Right cardiac atrium (tissue), 5 donors: ENCODE data around the gene MGRN1. TPM values are rescaled to one million over a fixed set of nuclear protein-coding genes. Genes with fewer than 3 reads are reported as not detected.

Source experiments
- ATAC-seq, 2 donors: fragments of 200-7000 bp; cut with Tn5 transposase; one replicate each; pipeline versions ENCODE4 v1.8.0 to v1.9.1; 2020; ENCODE audit warnings: moderate library complexity in 2 of 2, mild to moderate bottlenecking in 1 of 2
- DNase-seq, 3 donors: peaks; one replicate each; pipeline ENCODE4 v3.0.0-alpha.2; 2020
- H3K27ac ChIP-seq: one replicate; pipeline ENCODE4 v1.5.1; 2013; ENCODE audit warnings: mild to moderate bottlenecking, low read length, control low read depth, moderate library complexity
- H3K27me3 ChIP-seq: one replicate; pipeline ENCODE4 v1.6.1; 2013; ENCODE audit not compliant: control insufficient read depth, insufficient read depth
- H3K4me1 ChIP-seq: one replicate; pipeline ENCODE4 v1.6.1; 2013; ENCODE audit warnings: low read length; ENCODE audit not compliant: control insufficient read depth, insufficient read depth
- H3K4me3 ChIP-seq: one replicate; pipeline ENCODE4 v1.5.1; 2013; ENCODE audit warnings: low read length, control low read depth
- H3K9me3 ChIP-seq: one replicate; pipeline ENCODE4 v1.6.1; 2013; ENCODE audit warnings: low read length; ENCODE audit not compliant: control insufficient read depth
- WGBS: extraction: QIAGEN DNeasy Blood & Tissue Kit; methylation state at CpG from one replicate; pipeline ENCODE4 v1.1.7; 2013; 5-methylcytosine and 5-hydroxymethylcytosine counted together
- intact Hi-C, 4 donors: fragments of 100-400 bp; cut with DNase I; formaldehyde crosslinking; loops; one replicate each; pipeline versions ENCODE4 v1.11.0 to v1.14.0; 2022 to 2023
- polyA plus RNA-seq: library from polyadenylated mRNA; stranded (reverse); fragments of 200-250 nt; gene quantifications from one replicate; pipeline ENCODE4 v1.2.3, GENCODE V29; 2013
- total RNA-seq, 4 donors: library from RNA; stranded (reverse); fragmentation: NEBNext Ultra II Directional; extraction: Animal tissue kit (Norgen Biotek cat#: 25700); gene quantifications; one replicate each; pipeline ENCODE4 v1.2.1, GENCODE V29; 2021
- donor health status: healthy with polysubstance abuse.
- donor health status: DM: no; HTN: yes; CAD: no.
- donor health status: DM: no; HTN: no; CAD: no.
- donor health status: DM: no; HTN: yes; CAD: no; lungs with severe emphysema.
- donor health status: DM: yes; HTN: yes; CAD: no.

The MGRN1 gene
- total and polyA plus RNA-seq, 5 donors: 22.0 to 49.9 (median 39.9) TPM

DNA sequence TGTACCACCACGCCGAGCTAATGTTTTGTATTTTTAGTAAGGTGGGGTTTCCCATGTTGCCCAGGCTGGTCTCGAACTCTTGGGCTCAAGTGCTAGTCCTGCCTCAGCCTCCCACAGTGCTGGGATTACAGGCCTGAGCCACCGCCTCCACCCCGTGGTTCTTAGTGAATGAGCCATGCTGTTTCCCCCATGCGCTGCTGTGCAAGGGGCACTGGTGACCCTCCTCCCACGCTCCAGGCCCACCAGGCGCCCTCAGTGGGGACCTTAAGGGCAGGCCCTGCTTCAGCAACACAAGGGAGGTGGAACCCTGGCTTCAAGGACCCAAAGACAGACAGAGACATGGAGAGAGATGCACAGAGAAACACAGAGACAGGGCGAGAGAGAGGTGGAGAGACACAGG is 53.4 kb downstream of the MGRN1 start:
- H3K9me3 ChIP-seq: no peaks in the 10 kb centered on the region
- ATAC-seq (no peak), DNase-seq (peak in 1 of 3 donors; percentile 61)
- H3K4me1 ChIP-seq: peaks cover 2% of the 10 kb centered on the region
- no peaks in the 10 kb centered on the region for H3K27me3 ChIP-seq
- WGBS: 93% methylated on average over 9 of the region's 9 CpGs
- intact Hi-C loops: no loop called here
- no peak overlapping the region for H3K4me3 ChIP-seq
- H3K27ac ChIP-seq: no peak overlapping the region

DNA sequence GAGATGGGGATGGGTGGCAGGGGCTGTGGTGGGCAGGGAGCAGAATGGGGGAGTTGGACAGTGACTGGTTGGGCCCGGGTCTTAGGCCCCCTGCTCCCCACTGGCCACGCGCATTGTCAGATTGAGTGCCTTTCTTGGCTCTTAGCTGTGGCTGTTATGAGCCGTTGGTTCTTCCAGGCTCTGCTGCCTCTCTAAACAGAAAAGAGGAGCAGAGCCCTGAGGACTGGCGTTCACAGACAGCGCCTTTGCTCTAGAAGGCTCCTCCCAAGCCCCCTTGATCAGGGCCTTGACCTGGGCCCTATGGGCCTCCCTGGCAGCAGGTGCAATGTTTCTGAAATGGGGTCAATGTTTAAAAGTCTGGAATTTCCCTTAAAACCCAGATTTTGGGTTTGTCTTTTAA is 54.0 kb downstream of the MGRN1 start:
- ATAC-seq (no peak), DNase-seq (peak in 1 of 3 donors; percentile 24)
- Histone ChIP-seq H3K4me3 (no peak overlapping the region), H3K4me1 (peaks cover 2% of the 10 kb centered on the region), H3K9me3 (no peaks in the 10 kb centered on the region), H3K27ac (no peak overlapping the region), H3K27me3 (no peaks in the 10 kb centered on the region)
- intact Hi-C loops: no loop called here
- WGBS: 83% methylated on average over 6 of the region's 6 CpGs

DNA sequence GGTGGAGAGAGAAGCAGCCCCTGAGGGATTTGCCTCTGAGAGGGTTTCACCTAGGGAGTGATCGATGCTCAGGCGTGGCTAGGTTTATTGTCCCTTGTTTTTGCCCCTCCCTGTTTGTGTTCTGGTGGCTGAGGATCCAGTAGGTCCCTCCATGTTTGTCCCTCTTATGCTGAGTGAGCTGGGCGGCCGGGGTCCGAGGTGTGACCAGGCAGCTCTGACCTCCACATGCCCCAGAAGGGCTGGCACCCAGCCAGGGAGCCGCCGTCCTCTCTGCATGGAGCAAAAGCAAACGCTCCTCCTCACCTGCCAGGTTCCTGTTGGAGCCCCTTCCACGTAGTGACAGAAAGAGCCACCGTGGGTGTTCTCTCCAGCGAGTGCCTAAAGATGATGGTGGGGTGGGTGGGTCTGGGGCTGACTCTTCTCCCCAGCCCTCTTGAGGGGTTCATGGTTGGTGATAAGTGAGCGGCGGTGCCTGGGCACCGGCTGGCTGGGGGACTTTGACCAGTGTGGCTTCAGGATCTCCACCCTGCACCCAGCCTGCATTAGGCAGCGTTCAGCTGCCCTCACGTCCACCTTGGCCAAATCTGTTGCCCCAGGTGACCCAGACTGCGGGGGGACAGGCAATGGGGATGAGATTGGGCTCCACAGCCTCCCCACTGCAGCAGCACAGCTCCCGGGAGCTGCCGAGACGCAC is 54.7 kb downstream of the MGRN1 start:
- Histone ChIP-seq H3K27ac (peak overlapping the region; percentile 74), H3K4me3 (no peak overlapping the region), H3K27me3 (no peaks in the 10 kb centered on the region), H3K4me1 (peaks cover 2% of the 10 kb centered on the region), H3K9me3 (no peaks in the 10 kb centered on the region)
- ATAC-seq: no peak
- peak in 2 of 3 donors; percentile 85 to 86 for DNase-seq
- intact Hi-C loops: no loop called here
- 59% methylated on average over 20 of the region's 20 CpGs for WGBS

DNA sequence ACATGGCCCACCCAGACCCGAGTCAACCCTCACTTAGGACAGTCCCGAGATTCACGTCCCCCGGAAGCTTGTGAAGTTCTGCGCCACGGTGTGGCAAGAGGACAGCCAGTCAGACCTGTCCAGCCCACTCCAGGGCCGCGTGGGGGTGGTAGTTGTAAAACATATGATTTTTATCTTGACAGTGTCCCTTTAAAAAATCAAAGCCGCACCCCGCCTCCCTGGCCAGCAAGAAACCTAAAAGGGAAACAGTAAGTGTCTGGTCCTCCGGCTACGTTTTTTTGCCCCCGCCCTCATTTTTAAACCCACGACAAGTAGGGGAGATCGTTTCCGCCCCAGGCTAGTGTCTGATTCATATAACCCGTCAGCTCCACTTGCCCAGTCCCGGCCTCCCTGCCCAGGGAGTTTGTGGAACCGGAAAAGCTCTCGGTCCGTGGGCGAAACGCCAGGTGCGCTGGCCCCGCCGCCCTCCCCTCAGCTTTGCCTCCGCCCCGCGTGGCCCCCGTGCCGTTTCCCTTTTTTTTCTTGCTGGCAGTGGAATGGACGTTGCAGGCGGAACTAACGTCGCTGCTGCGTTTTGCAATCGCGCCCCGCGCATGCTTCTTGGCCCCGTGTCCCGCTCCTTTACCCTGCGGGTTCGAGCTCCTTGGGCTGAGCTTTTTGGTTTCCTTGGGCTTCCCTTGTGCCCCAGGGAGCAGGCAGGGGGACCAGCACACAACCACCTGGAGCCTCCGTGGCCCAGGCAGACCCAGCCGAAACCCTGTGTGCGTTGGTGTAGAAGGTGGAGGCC is 55.4 kb downstream of the MGRN1 start:
- peak overlapping the region; percentile 74 for H3K27ac ChIP-seq
- intact Hi-C loops: no loop called here

DNA sequence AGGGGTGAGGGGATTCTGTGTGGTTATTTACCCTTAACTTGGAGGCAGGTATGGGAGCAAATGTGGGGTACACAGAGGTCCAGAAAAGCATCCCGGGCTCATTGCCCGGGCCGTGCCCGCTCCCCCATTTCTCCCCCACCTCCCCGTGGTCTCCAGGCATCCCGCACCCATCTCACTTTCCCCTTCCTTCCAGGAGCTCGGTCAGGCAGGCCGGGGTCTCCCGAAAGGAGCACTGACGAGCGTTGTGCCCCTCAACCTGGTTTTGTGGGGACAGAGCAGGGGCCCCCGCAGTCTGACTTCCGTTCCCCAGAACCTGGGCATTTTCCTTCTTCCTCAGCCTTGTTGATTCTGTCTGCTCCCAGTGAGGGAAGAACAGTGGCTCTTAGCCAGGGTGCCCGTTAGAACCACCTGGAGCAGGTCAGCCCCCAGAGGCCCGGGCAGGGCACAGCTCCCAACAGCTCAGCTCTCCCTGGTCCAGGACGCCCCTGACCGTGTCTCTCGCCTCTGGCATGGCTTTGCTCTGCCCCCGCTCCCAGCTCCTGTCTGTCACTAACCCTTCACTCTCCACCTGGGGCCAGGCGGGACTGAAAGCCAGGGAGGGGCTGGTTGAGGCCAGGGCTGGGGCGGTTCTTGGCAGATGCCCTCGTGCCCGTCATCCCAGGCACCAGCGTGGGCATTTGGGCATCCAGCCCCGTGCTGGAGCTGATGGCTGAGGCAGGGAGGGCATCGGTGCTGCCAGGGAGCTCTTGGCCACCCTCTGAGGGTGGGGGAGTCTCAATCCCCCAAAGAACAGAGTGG is 56.2 kb downstream of the MGRN1 start:
- peaks cover 2% of the 10 kb centered on the region for H3K4me1 ChIP-seq
- DNase-seq: peak; percentile 69 to 91 (median 87)
- no peaks in the 10 kb centered on the region for H3K27me3 ChIP-seq
- ATAC-seq: peak; percentile 47 to 52
- H3K4me3 ChIP-seq: no peak overlapping the region
- WGBS: 77% methylated on average over 26 of the region's 26 CpGs
- peak overlapping the region; percentile 73 for H3K27ac ChIP-seq
- intact Hi-C loops: no loop called here
- H3K9me3 ChIP-seq: no peaks in the 10 kb centered on the region

More for the DNA sequence above, 55.4 kb downstream of the MGRN1 start:
- WGBS: 52% methylated on average over 47 of the region's 47 CpGs
- no peaks in the 10 kb centered on the region for H3K9me3 ChIP-seq
- H3K4me1 ChIP-seq: peaks cover 2% of the 10 kb centered on the region
- ATAC-seq (peak; percentile 17 to 22), DNase-seq (peak; percentile 53 to 91 (median 91))
- no peak overlapping the region for H3K4me3 ChIP-seq
- no peaks in the 10 kb centered on the region for H3K27me3 ChIP-seq

DNA sequence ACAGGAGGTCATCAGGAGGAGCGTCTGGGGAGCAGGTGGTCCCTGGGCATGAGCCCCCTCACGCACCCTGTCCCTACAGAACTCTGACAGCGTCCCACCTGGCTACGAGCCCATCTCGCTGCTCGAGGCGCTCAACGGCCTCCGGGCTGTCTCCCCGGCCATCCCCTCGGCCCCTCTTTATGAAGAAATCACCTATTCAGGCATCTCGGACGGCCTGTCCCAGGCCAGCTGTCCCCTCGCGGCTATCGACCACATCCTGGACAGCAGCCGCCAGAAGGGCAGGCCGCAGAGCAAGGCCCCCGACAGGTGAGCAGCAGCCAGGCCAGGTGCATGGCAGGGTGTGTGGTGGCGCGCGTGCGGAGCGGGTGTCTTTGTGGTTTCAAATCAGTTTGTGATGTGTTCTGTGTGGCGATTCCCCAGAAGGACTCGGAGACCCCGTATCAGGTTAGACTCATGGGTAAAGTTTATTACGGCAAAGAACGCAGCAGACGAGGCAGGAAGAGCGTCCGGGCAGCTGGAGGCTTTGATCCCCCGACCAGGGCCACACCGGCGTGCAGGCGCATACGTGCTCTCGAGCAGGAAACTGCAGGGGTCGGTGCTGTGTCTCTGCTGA is 57.0 kb downstream of the MGRN1 start:
- peak in 2 of 3 donors; percentile 53 to 64 for DNase-seq
- no peak overlapping the region for H3K4me3 ChIP-seq
- intact Hi-C loops: no loop called here

DNA sequence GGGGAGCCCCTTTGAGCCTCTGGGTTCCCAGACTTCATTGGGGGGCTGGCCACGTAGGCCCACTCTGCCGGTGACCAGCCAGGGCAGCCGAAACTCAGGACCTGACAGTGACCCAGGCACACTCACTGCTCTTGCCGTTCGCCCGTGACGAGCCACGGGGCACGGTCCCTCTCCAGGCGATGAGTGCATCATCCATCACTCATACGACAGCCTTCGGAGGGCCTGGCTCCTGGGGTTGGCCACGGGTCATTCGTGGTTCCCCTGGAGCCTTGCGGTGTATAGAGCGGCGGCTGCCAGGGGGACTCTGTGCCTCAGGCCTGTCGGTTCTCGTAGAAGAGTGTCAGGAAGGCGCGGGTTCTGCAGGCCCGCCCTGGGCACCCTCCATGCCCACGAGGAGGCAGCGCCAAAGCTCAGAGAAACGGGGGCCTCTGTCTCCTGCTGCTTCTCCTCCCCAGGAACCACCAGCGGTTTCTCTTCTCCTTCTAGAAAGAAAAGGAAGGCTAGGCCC is 57.5 kb downstream of the MGRN1 start:
- intact Hi-C loops: no loop called here
- H3K4me3 ChIP-seq: no peak overlapping the region
- peaks cover 2% of the 10 kb centered on the region for H3K4me1 ChIP-seq
- ATAC-seq (no peak), DNase-seq (peak in 2 of 3 donors; percentile 45 to 60)
- H3K9me3 ChIP-seq: no peaks in the 10 kb centered on the region
- H3K27ac ChIP-seq: no peak overlapping the region
- 71% methylated on average over 26 of the region's 26 CpGs for WGBS
- H3K27me3 ChIP-seq: no peaks in the 10 kb centered on the region

More for the DNA sequence above, 57.0 kb downstream of the MGRN1 start:
- WGBS: 84% methylated on average over 39 of the region's 39 CpGs
- Histone ChIP-seq H3K4me1 (peaks cover 2% of the 10 kb centered on the region), H3K27me3 (no peaks in the 10 kb centered on the region), H3K27ac (no peak overlapping the region), H3K9me3 (no peaks in the 10 kb centered on the region)
- no peak for ATAC-seq

DNA sequence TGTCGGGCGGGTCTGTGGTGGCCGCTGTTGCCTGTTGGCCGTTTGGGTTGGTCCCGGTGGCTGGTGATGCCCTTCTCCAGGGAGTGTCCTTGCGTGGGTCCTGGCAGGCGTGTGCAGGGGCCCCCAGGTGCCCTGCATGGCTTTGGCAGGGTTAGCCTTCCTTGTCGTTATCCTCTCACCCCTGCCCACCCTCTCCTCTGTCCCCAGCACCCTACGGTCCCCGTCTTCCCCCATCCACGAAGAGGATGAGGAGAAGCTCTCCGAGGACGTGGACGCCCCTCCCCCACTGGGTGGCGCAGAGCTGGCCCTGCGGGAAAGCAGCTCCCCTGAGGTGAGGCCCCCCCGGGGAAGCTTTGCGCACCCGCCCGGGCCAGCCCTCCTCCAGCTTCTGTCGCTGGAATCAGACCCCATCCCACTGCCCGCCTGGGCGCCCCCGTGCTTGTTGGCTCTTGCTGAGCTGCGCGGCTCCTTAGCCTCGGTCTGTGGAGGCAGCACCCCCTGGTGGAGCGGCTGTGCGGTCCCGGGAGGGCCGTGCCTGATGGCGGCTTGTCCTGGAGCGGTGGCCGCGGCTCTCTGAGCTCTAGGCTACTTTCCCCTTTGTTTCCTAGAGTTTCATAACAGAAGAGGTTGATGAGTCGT is 58.1 kb downstream of the MGRN1 start:
- DNase-seq: peak in 2 of 3 donors; percentile 78 to 79
- H3K9me3 ChIP-seq: no peaks in the 10 kb centered on the region
- H3K27ac ChIP-seq: no peak overlapping the region
- intact Hi-C loops: no loop called here
- H3K4me1 ChIP-seq: peaks cover 2% of the 10 kb centered on the region
- WGBS: 75% methylated on average over 36 of the region's 36 CpGs
- H3K4me3 ChIP-seq: no peak overlapping the region
- ATAC-seq: no peak
- H3K27me3 ChIP-seq: no peaks in the 10 kb centered on the region

DNA sequence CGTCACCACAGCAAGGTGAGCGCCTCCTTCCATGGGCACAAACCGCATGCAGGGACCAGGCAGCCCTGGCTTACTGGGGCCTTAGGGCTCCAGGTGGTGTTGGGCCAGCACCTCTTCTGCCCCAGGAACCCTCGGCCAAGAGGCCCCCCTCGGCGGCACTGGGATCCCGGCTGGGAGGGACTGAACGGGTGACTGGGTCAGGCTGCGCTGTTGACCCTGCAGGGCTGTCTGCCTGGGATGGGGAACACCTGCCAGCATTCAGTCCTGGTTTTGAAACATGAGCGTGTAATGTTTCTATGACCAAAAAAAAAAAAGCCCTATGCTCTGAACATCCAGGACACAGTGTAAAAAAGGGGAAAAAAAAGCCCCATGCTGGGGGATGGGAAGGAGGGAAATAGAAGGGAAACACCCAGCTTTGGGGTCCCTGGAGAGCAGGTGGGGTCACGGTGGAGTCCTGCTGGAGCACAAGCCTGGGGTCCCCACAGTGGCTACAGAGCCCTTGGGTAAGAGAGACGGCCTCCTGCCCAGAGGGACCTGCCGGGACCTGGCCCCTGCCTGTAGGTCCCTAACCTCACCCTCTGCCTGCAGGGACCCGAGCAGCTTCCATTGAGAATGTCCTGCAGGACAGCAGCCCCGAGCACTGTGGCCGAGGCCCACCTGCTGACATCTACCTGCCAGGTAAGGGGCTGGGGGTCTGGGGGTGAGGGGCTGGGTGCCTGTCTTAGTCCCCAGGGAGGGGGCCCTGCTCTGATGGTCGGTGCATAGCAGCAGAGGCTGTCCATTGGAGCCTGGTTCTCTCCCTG is 58.8 kb downstream of the MGRN1 start:
- 88% methylated on average over 17 of the region's 17 CpGs for WGBS
- Histone ChIP-seq H3K9me3 (no peaks in the 10 kb centered on the region), H3K4me3 (no peak overlapping the region), H3K27ac (no peak overlapping the region), H3K27me3 (no peaks in the 10 kb centered on the region), H3K4me1 (peaks cover 2% of the 10 kb centered on the region)
- ATAC-seq (no peak), DNase-seq (peak in 2 of 3 donors; percentile 49 to 65)
- intact Hi-C loops: no loop called here
